HG02763 (cell line): Measurements from ENCODE around the gene IGF2BP2.

Experiments
- ATAC-seq: cut with Tn5 transposase; IDR thresholded peaks from one replicate; pipeline ENCODE4 v1.9.1; 2021; ENCODE audit warnings: mild to moderate bottlenecking, moderate library complexity; ENCODE audit not compliant: unreplicated experiment

IGF2BP2 gene

GRCh38 chr3:185737740-185738680, 86.8 kb downstream of the IGF2BP2 start:
- no peak for ATAC-seq

GRCh38 chr3:185737020-185737419, 87.8 kb downstream of the IGF2BP2 start:
- no peak for ATAC-seq

- no peak for ATAC-seq
These were observed 90.1 kb downstream of the IGF2BP2 start for GRCh38 chr3:185734725-185735096.

- no peak for ATAC-seq
These were observed 90.7 kb downstream of the IGF2BP2 start for GRCh38 chr3:185733980-185734724.

GRCh38 chr3:185732782-185733181, 92.1 kb downstream of the IGF2BP2 start:
- no peak for ATAC-seq

GRCh38 chr3:185730550-185730949, 94.3 kb downstream of the IGF2BP2 start:
- ATAC-seq, result no peak

GRCh38 chr3:185729337-185730055, 95.3 kb downstream of the IGF2BP2 start:
- no peak for ATAC-seq

GRCh38 chr3:185728630-185729336, 96.1 kb downstream of the IGF2BP2 start:
- no peak for ATAC-seq

- no peak for ATAC-seq
These were observed 97.0 kb downstream of the IGF2BP2 start for GRCh38 chr3:185727873-185728272.

GRCh38 chr3:185726254-185726967, 98.4 kb downstream of the IGF2BP2 start:
- ATAC-seq, result no peak

- no peak for ATAC-seq
These were observed 100.1 kb downstream of the IGF2BP2 start for GRCh38 chr3:185724761-185725160.

GRCh38 chr3:185724251-185724650, 100.6 kb downstream of the IGF2BP2 start:
- ATAC-seq, result no peak

- ATAC-seq, result no peak
These were observed 102.0 kb downstream of the IGF2BP2 start for GRCh38 chr3:185722881-185723280.

- ATAC-seq, result no peak
These were observed 102.9 kb downstream of the IGF2BP2 start for GRCh38 chr3:185721970-185722369.

- no peak for ATAC-seq
These were observed 104.5 kb downstream of the IGF2BP2 start for GRCh38 chr3:185720326-185720725.

- ATAC-seq, result no peak
These were observed 105.9 kb downstream of the IGF2BP2 start for GRCh38 chr3:185718736-185719593.

GRCh38 chr3:185717627-185718402, 107.0 kb downstream of the IGF2BP2 start:
- ATAC-seq, result no peak

GRCh38 chr3:185717121-185717520, 107.7 kb downstream of the IGF2BP2 start:
- no peak for ATAC-seq
